Stimulated activated CD4-positive, alpha-beta T cell treated with anti-CD3 and anti-CD28 coated beads, Interleukin-1b, Interleukin-23, amount 100 ng/mL, for 24 hours (primary cell): Measurements from ENCODE around the gene HDAC11.
A peak's percentile ranks its signal among the peaks of the same experiment; 100 is the strongest.
"Not testable (repeated sequence)": the region's sequence is repeated elsewhere in the genome, so short reads cannot be mapped to it uniquely, and the experiment has no call there.

Experiments used
- DNase-seq, 4 experiments: peaks; one replicate each; pipeline ENCODE4 v3.0.0-alpha.2; 2020; ENCODE audit warnings: low read depth in 4 of 4, low spot score in 1 of 4

Gene HDAC11

GRCh38 chr3:13479582-13480339 is at the start of gene HDAC11:
Gene HDAC11 (plus strand): TSS chr3:13480306. CDS start chr3:13480348, 42 bp downstream.
- DNase-seq, result peak; percentile 92 to 97 (median 94)

GRCh38 chr3:13430411-13430875 is 49.7 kb upstream of the HDAC11 start:
- not testable (repeated sequence) for DNase-seq

- DNase-seq, result no peak
Observed at GRCh38 chr3:13432093-13432492, 48.0 kb upstream of the HDAC11 start.

- DNase-seq, result no peak
Observed at GRCh38 chr3:13433912-13434311, 46.2 kb upstream of the HDAC11 start.

GRCh38 chr3:13436213-13436612 is 43.9 kb upstream of the HDAC11 start:
- not testable (repeated sequence) for DNase-seq

- DNase-seq, result no peak
Observed at GRCh38 chr3:13440204-13440817, 39.8 kb upstream of the HDAC11 start.

GRCh38 chr3:13442882-13443281 is 37.2 kb upstream of the HDAC11 start:
- DNase-seq, result not testable (repeated sequence)

- peak in 1 of 4 experiments; percentile 7 for DNase-seq
Observed at GRCh38 chr3:13451301-13451673, 28.8 kb upstream of the HDAC11 start.

GRCh38 chr3:13452490-13453335 is 27.4 kb upstream of the HDAC11 start:
- peak in 2 of 4 experiments; percentile 10 to 20 for DNase-seq

GRCh38 chr3:13455644-13456043 is 24.5 kb upstream of the HDAC11 start:
- DNase-seq, result no peak

GRCh38 chr3:13457593-13457992 is 22.5 kb upstream of the HDAC11 start:
- no peak for DNase-seq

GRCh38 chr3:13459605-13460340 is 20.3 kb upstream of the HDAC11 start:
- no peak for DNase-seq

GRCh38 chr3:13460341-13460736 is 19.8 kb upstream of the HDAC11 start:
- no peak for DNase-seq

- DNase-seq, result peak; percentile 45 to 66 (median 60)
Observed at GRCh38 chr3:13461169-13462124, 18.7 kb upstream of the HDAC11 start.

- no peak for DNase-seq
Observed at GRCh38 chr3:13462125-13462629, 17.9 kb upstream of the HDAC11 start.

GRCh38 chr3:13462822-13463221 is 17.3 kb upstream of the HDAC11 start:
- DNase-seq, result no peak

GRCh38 chr3:13463618-13464400 is 16.3 kb upstream of the HDAC11 start:
- DNase-seq, result no peak

GRCh38 chr3:13465236-13465873 is 14.8 kb upstream of the HDAC11 start:
- no peak for DNase-seq
